Stimulated activated CD8-positive, alpha-beta memory T cell treated with anti-CD3 and anti-CD28 coated beads, Interleukin-12 subunit alpha, Interleukin-12 subunit beta, amount 100 ng/mL, for 4 hours (primary cell): Measurements from ENCODE around the gene OR8B4.
"Not testable (repeated sequence)": the region's sequence is repeated elsewhere in the genome, so short reads cannot be mapped to it uniquely, and the experiment has no call there.

ENCODE experiments used
- DNase-seq: peaks from one replicate; pipeline ENCODE4 v3.0.0-alpha.2; 2020; ENCODE audit warnings: low read depth

Gene OR8B4

GRCh38 chr11:124405581-124405980, 19.1 kb downstream of the OR8B4 start:
- no peak for DNase-seq

GRCh38 chr11:124403186-124403585, 21.5 kb downstream of the OR8B4 start:
- not testable (repeated sequence) for DNase-seq

- no peak for DNase-seq
These were observed 22.2 kb downstream of the OR8B4 start for GRCh38 chr11:124402326-124402922.

GRCh38 chr11:124398924-124399323, 25.7 kb downstream of the OR8B4 start, which contains the start of gene OR8B3:
OR8B3 (minus strand) TSS chr11:124399024; CDS start chr11:124397351, 1,673 bp downstream.
- DNase-seq = no peak

GRCh38 chr11:124396847-124397246, 27.8 kb downstream of the OR8B4 start:
- DNase-seq = not testable (repeated sequence)

GRCh38 chr11:124394408-124394807, 30.3 kb downstream of the OR8B4 start:
- no peak for DNase-seq

- no peak for DNase-seq
These were observed 40.3 kb downstream of the OR8B4 start, which contains the start of gene OR8B2 for GRCh38 chr11:124384399-124384798. OR8B2 (minus strand) TSS chr11:124384499; CDS start chr11:124383343, 1,156 bp downstream.

GRCh38 chr11:124382857-124383256, 41.8 kb downstream of the OR8B4 start:
- not testable (repeated sequence) for DNase-seq

- DNase-seq = no peak
These were observed 44.1 kb downstream of the OR8B4 start for GRCh38 chr11:124380585-124380984.

- DNase-seq = no peak
These were observed 48.4 kb downstream of the OR8B4 start for GRCh38 chr11:124376280-124376679.
